Measurements from ENCODE around the gene EZH2.

EZH2 gene

GRCh38 chr7:148903504-148903903, 19.4 kb upstream of the EZH2 start:
- TF ChIP-seq CTCF (conservative IDR thresholded peaks at IDR 0.05; ENCODE audit: low read length): no peak
- no peak for DNase-seq (ENCODE audit: low read depth)
- H3K4me3 ChIP-seq (ENCODE audit: low read length): no peak overlapping the region

GRCh38 chr7:148901178-148901577, 17.1 kb upstream of the EZH2 start:
- no peak overlapping the region for H3K4me3 ChIP-seq (ENCODE audit: low read length)
- TF ChIP-seq CTCF (conservative IDR thresholded peaks at IDR 0.05; ENCODE audit: low read length): no peak
- no peak for DNase-seq (ENCODE audit: low read depth)

- H3K4me3 ChIP-seq (ENCODE audit: low read length): no peak overlapping the region
- no peak for TF ChIP-seq CTCF (conservative IDR thresholded peaks at IDR 0.05; ENCODE audit: low read length)
- no peak for DNase-seq (ENCODE audit: low read depth)
Observed at GRCh38 chr7:148898845-148899484, 14.9 kb upstream of the EZH2 start.

- no peak for TF ChIP-seq CTCF (conservative IDR thresholded peaks at IDR 0.05; ENCODE audit: low read length)
- DNase-seq (ENCODE audit: low read depth): peak; percentile 74
- H3K4me3 ChIP-seq (ENCODE audit: low read length): no peak overlapping the region
Observed at GRCh38 chr7:148894591-148894990, 10.5 kb upstream of the EZH2 start.

- H3K4me3 ChIP-seq (ENCODE audit: low read length): no peak overlapping the region
- no peak for DNase-seq (ENCODE audit: low read depth)
- no peak for TF ChIP-seq CTCF (conservative IDR thresholded peaks at IDR 0.05; ENCODE audit: low read length)
Observed at GRCh38 chr7:148893071-148893470, 9.0 kb upstream of the EZH2 start.

GRCh38 chr7:148888300-148888699, 4.2 kb upstream of the EZH2 start:
- TF ChIP-seq CTCF (conservative IDR thresholded peaks at IDR 0.05; ENCODE audit: low read length): no peak
- DNase-seq (ENCODE audit: low read depth): no peak
- H3K4me3 ChIP-seq (ENCODE audit: low read length): no peak overlapping the region

- no peak overlapping the region for H3K4me3 ChIP-seq (ENCODE audit: low read length)
- TF ChIP-seq CTCF (conservative IDR thresholded peaks at IDR 0.05; ENCODE audit: low read length): no peak
- DNase-seq (ENCODE audit: low read depth): no peak
Observed at GRCh38 chr7:148886844-148887243, 2.8 kb upstream of the EZH2 start.

All from AG10803 (cell line).